Neural progenitor cell (in vitro differentiated cells): Measurements from ENCODE around the gene TMEM121. TPM values are rescaled to one million over a fixed set of nuclear protein-coding genes. Genes with fewer than 3 reads are reported as not detected.

ENCODE experiments used
- DNase-seq: peaks from one replicate; pipeline ENCODE4 v3.0.0-alpha.2; 2016; ENCODE audit warnings: low spot score
- H2AFZ ChIP-seq: fragments of 200-600 bp; sonication (generic); replicated peaks from 2 replicates; pipeline ENCODE4 v1.6.1; 2016; ENCODE audit warnings: antibody characterized with exemption
- H3F3A ChIP-seq: fragments of 200-600 bp; sonication (generic); 2 replicates; pipeline ENCODE4 v1.6.1; 2016; ENCODE audit warnings: antibody characterized with exemption, low read depth
- H3K27ac ChIP-seq: fragments of 200-600 bp; sonication (generic); 2 replicates; pipeline ENCODE4 v1.5.1; 2016; ENCODE audit warnings: mild to moderate bottlenecking
- H3K27me3 ChIP-seq: fragments of 200-600 bp; sonication (generic); 2 replicates; pipeline ENCODE4 v1.6.1; 2016; ENCODE audit warnings: mild to moderate bottlenecking, moderate library complexity
- H3K36me3 ChIP-seq: fragments of 200-600 bp; sonication (generic); 2 replicates; pipeline ENCODE4 v1.5.1; 2016
- H3K4me1 ChIP-seq: fragments of 200-600 bp; sonication (generic); 2 replicates; pipeline ENCODE4 v1.6.1; 2016; ENCODE audit warnings: mixed run types
- H3K4me2 ChIP-seq: fragments of 200-600 bp; sonication (generic); 2 replicates; pipeline ENCODE4 v1.6.1; 2016
- H3K4me3 ChIP-seq: fragments of 200-600 bp; sonication (generic); 2 replicates; pipeline ENCODE4 v1.5.1; 2016
- H3K79me2 ChIP-seq: fragments of 200-600 bp; sonication (generic); 2 replicates; pipeline ENCODE4 v1.6.1; 2016; ENCODE audit warnings: low read depth
- H3K9ac ChIP-seq: fragments of 200-600 bp; sonication (generic); 2 replicates; pipeline ENCODE4 v1.6.1; 2016
- H3K9me3 ChIP-seq: fragments of 200-600 bp; sonication (generic); 2 replicates; pipeline ENCODE4 v1.5.1; 2016; ENCODE audit warnings: low read depth
- H4K20me1 ChIP-seq: fragments of 200-600 bp; sonication (generic); 2 replicates; pipeline ENCODE4 v1.6.1; 2016; ENCODE audit warnings: low read depth
- H3K27ac Mint-ChIP-seq: 3 replicates; pipeline ENCODE4 v1.8.0; 2021; ENCODE audit warnings: mixed read lengths
- H3K27me3 Mint-ChIP-seq: 2 replicates; pipeline ENCODE4 v1.8.0; 2022; ENCODE audit warnings: low read depth, mild to moderate bottlenecking, inconsistent platforms, moderate library complexity, mixed read lengths; ENCODE audit not compliant: insufficient read depth
- H3K36me3 Mint-ChIP-seq: 3 replicates; pipeline ENCODE4 v1.8.0; 2021; ENCODE audit warnings: mixed read lengths
- H3K4me1 Mint-ChIP-seq: 3 replicates; pipeline ENCODE4 v1.8.0; 2021; ENCODE audit warnings: mixed read lengths
- H3K4me3 Mint-ChIP-seq: 3 replicates; pipeline ENCODE4 v1.8.0; 2021; ENCODE audit warnings: mild to moderate bottlenecking, moderate library complexity, mixed read lengths
- H3K9me3 Mint-ChIP-seq: 3 replicates; pipeline ENCODE4 v1.8.0; 2020; ENCODE audit warnings: mixed read lengths
- EZH2 ChIP-seq: fragments of 200-600 bp; sonication (generic); IDR thresholded peaks from 2 replicates; pipeline ENCODE4 v1.6.1; 2017; ENCODE audit warnings: antibody characterized with exemption, mild to moderate bottlenecking, moderate library complexity
- EZH2phosphoT487 ChIP-seq: fragments of 200-600 bp; sonication (generic); IDR thresholded peaks from 2 replicates; pipeline ENCODE4 v1.6.1; 2017; ENCODE audit warnings: antibody characterized with exemption
- total RNA-seq: library from RNA; depleted of rRNA; stranded (reverse); fragments of >200 nt; gene quantifications from 2 replicates; pipeline ENCODE4 v1.2.3, GENCODE V29; 2015; ENCODE audit warnings: low replicate concordance
- TF ChIP-seq, protein P1 (sequence below): fragments of 200-600 bp; sonication (generic); IDR thresholded peaks from 2 replicates; pipeline ENCODE4 v1.5.1; 2017; ENCODE audit warnings: antibody characterized with exemption, mild to moderate bottlenecking

TMEM121 gene
- total RNA-seq, 1 donor from 2014 or later, result 0.90 TPM

DNA sequence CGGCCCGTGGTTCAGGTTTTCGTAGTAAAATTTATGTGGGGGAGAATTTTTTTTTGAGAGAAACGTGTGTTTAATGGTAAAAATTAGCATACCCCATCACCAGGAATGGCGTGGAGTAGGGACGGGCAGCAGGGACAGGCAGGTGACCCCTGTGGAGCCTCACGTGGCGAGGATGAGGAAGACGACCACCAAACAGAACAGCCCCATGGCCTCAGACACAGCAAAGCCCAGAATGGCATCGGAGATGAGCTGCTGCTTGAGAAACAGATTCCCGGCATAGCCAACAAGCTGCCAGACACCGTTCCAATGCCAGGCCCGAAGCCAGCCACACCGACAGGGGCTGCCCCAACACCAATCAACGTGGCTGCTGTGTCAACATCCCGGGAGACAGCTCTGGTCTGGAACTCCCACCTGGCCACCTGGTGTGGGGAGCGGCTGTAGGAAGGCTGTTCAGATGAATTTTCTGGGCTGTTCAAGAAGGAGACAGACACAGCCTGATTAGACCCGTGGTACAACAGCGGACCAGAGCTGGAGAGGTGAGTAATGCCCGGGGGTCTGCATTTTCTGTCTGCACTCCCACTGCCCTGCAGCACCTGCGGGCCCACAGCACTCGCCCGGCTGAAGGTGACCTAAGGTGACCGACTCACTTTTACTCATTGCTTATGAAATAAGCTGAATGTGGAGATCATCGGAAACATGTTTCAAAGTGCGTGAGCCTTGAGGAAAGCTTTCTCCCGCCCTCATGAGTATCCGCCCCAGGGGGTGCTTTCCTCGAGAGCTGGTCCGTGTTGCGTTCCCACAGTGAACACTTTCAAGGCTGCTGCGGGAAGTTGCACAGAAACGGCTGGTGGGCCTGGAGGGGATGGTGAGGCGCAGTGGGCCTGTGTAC is 10.6 kb downstream of the TMEM121 start:
- Histone ChIP-seq H3K4me3 (no peak overlapping the region), H3F3A (no peaks in the 10 kb centered on the region), H3K27ac (no peak overlapping the region), H3K4me1 (no peaks in the 10 kb centered on the region), H4K20me1 (no peaks in the 10 kb centered on the region), H3K4me2 (no peak overlapping the region), H3K79me2 (no peaks in the 10 kb centered on the region), H3K36me3 (no peaks in the 10 kb centered on the region), H3K9ac (no peak overlapping the region), H3K27me3 (peaks cover 27% of the 10 kb centered on the region), H2AFZ (no peak overlapping the region), H3K9me3 (no peaks in the 10 kb centered on the region)
- TF ChIP-seq, protein P1, sequence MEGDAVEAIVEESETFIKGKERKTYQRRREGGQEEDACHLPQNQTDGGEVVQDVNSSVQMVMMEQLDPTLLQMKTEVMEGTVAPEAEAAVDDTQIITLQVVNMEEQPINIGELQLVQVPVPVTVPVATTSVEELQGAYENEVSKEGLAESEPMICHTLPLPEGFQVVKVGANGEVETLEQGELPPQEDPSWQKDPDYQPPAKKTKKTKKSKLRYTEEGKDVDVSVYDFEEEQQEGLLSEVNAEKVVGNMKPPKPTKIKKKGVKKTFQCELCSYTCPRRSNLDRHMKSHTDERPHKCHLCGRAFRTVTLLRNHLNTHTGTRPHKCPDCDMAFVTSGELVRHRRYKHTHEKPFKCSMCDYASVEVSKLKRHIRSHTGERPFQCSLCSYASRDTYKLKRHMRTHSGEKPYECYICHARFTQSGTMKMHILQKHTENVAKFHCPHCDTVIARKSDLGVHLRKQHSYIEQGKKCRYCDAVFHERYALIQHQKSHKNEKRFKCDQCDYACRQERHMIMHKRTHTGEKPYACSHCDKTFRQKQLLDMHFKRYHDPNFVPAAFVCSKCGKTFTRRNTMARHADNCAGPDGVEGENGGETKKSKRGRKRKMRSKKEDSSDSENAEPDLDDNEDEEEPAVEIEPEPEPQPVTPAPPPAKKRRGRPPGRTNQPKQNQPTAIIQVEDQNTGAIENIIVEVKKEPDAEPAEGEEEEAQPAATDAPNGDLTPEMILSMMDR, result no peak
- TF ChIP-seq EZH2 (no peak), EZH2phosphoT487 (no peak)
- no peak for DNase-seq
- Mint-ChIP-seq H3K9me3 (no peaks in the 10 kb centered on the region), H3K4me1 (peaks cover 4% of the 10 kb centered on the region), H3K36me3 (no peaks in the 10 kb centered on the region), H3K4me3 (no peak overlapping the region), H3K27me3 (peaks cover 32% of the 10 kb centered on the region), H3K27ac (no peak overlapping the region)

DNA sequence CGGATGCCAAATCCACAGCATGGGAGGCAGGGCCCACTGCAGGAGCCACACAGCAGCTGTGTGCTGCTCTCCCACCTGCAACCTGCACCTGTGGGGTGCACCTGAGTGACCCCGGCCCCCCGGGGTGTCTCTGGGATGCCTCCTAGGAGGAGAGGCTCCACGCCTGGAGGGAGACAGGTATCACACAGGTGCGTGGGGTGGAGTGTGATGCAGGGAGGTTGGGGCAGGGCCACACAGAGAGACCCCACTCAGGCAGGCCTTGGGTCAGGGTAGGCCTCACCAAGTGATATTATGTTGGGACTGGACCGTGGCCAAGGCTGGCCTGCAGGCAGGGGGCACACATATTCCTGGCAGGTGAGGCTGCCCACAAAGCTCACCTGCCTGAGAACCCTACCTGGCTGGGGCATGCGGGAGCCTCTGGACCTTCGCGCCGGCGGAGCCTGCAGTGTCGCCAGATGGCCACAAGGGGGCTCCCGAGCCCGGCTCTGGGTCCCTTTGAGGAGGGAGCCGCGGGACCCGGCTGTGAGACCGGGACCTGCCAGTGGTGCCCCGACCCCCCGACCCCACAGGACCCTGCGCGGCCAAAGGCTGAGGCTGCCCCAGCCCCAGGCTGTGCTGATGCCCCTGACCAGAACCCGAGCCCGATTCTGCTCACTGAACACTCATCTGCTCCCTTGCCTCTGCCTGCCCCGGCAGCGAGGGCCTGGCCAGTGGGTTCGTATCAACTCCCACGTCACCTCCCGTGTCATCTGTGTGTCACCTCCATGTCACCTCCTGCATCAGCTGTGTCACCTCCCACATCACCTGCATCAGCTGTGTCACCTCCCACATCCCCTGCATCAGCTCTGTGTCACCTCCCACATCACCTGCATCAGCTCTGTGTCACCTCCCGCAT is 11.4 kb downstream of the TMEM121 start:
- no peak overlapping the region for H3K27ac Mint-ChIP-seq
- H3K4me3 Mint-ChIP-seq, result no peak overlapping the region
- H3K9me3 Mint-ChIP-seq, result no peaks in the 10 kb centered on the region
- no peaks in the 10 kb centered on the region for H4K20me1 ChIP-seq
- no peak overlapping the region for H2AFZ ChIP-seq
- no peaks in the 10 kb centered on the region for H3K4me1 ChIP-seq
- peak; percentile 40 for DNase-seq
- no peak overlapping the region for H3K4me3 ChIP-seq
- peaks cover 1% of the 10 kb centered on the region for H3K9me3 ChIP-seq
- peaks cover 34% of the 10 kb centered on the region for H3K27me3 Mint-ChIP-seq
- H3K4me2 ChIP-seq, result no peak overlapping the region
- H3K27me3 ChIP-seq, result peaks cover 27% of the 10 kb centered on the region
- H3F3A ChIP-seq, result no peaks in the 10 kb centered on the region
- TF ChIP-seq, protein P1, result peak; percentile 73
- no peak for TF ChIP-seq EZH2phosphoT487
- no peaks in the 10 kb centered on the region for H3K36me3 ChIP-seq
- no peaks in the 10 kb centered on the region for H3K79me2 ChIP-seq
- H3K4me1 Mint-ChIP-seq, result peaks cover 3% of the 10 kb centered on the region
- no peaks in the 10 kb centered on the region for H3K36me3 Mint-ChIP-seq
- no peak overlapping the region for H3K9ac ChIP-seq
- no peak overlapping the region for H3K27ac ChIP-seq

DNA sequence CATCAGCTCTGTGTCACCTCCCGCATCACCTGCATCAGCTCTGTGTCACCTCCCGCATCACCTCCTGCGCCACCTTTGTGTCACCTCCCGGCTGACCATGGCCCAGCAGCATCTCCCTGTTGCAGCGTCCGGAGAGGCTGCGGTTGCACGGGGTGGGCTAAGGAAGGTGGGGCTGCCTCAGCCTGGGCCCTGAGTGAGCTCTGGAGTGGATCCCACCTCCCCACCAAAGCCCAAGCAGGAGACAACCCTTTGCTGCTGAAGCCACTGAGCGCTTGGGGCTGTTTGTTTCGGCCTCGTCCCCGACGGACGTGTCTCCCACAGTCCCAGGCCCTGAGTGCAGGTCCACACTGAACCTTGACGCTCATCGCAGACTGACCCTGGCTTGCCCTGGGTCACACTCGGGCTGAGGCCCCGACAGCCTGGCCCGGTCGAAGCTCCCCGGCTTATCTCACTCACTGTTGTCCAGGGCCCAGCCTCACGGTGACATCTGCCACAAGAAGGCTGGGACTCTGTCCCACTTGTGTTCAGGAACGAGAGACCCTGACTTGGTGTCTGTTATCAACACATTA is 12.2 kb downstream of the TMEM121 start:
- Histone ChIP-seq H4K20me1 (no peaks in the 10 kb centered on the region), H3K4me1 (no peaks in the 10 kb centered on the region), H2AFZ (no peak overlapping the region), H3K9ac (no peak overlapping the region), H3K27me3 (peaks cover 20% of the 10 kb centered on the region), H3K36me3 (no peaks in the 10 kb centered on the region), H3K9me3 (peaks cover 8% of the 10 kb centered on the region), H3K27ac (no peak overlapping the region), H3F3A (no peaks in the 10 kb centered on the region), H3K79me2 (no peaks in the 10 kb centered on the region), H3K4me3 (no peak overlapping the region), H3K4me2 (no peak overlapping the region)
- Mint-ChIP-seq H3K4me1 (no peaks in the 10 kb centered on the region), H3K36me3 (no peaks in the 10 kb centered on the region), H3K27ac (no peak overlapping the region), H3K4me3 (peak overlapping the region; percentile 64), H3K9me3 (no peaks in the 10 kb centered on the region), H3K27me3 (peaks cover 34% of the 10 kb centered on the region)
- DNase-seq, result no peak
- TF ChIP-seq, protein P1, result no peak
- no peak for TF ChIP-seq EZH2phosphoT487
- TF ChIP-seq EZH2, result no peak
